HL-60 (cell line): ENCODE data around the gene BCDIN3D.

Experiments
- DNase-seq, 2 experiments: peaks; one replicate each; pipeline ENCODE4 v3.0.0-alpha.2; 2010 to 2020; ENCODE audit warnings: low read depth in 1 of 2, low spot score in 1 of 2
- H3K27ac ChIP-seq: fragments of 250-450 bp; sonication (Bioruptor Pico); replicated peaks from 2 replicates; pipeline ENCODE4 v1.5.1; 2020; ENCODE audit warnings: mild to moderate bottlenecking, moderate library complexity
- H3K27me3 ChIP-seq: fragments of 250-450 bp; sonication (Bioruptor Pico); 2 replicates; pipeline ENCODE4 v1.5.1; 2021; ENCODE audit warnings: mild to moderate bottlenecking, moderate library complexity; ENCODE audit not compliant: insufficient read depth, poor library complexity, severe bottlenecking
- H3K4me3 ChIP-seq: replicated peaks from 2 replicates; pipeline ENCODE4 v1.5.1; 2011; ENCODE audit warnings: mild to moderate bottlenecking, control low read depth, low read length; ENCODE audit not compliant: insufficient read depth
- CTCF ChIP-seq: IDR thresholded peaks from one replicate; pipeline ENCODE4 v1.5.1; 2011; ENCODE audit warnings: low read length, control low read depth, inconsistent platforms; ENCODE audit not compliant: insufficient read depth
- GABPA ChIP-seq: IDR thresholded peaks from 2 replicates; pipeline ENCODE4 v1.6.1; 2012; ENCODE audit warnings: low read depth
- POLR2AphosphoS5 ChIP-seq: IDR thresholded peaks from 2 replicates; pipeline ENCODE4 v1.6.1; 2012; ENCODE audit warnings: low read depth
- REST ChIP-seq: IDR thresholded peaks from 2 replicates; pipeline ENCODE4 v1.6.1; 2012; ENCODE audit warnings: low read depth; ENCODE audit not compliant: insufficient replicate concordance
- SPI1 ChIP-seq: IDR thresholded peaks from 2 replicates; pipeline ENCODE4 v1.6.1; 2012; ENCODE audit warnings: low read depth, mild to moderate bottlenecking, borderline replicate concordance

BCDIN3D gene

GRCh38 chr12:49824895-49825294 is 18.0 kb downstream of the BCDIN3D start:
- H3K4me3 ChIP-seq, result no peak overlapping the region; the same call in 1 of the 2 replicates
- H3K27me3 ChIP-seq, result no peaks in the 10 kb centered on the region
- TF ChIP-seq SPI1 (peak; percentile 89), CTCF (no peak)
- H3K27ac ChIP-seq, result peak overlapping the region; percentile 47
- peak; percentile 41 to 78 for DNase-seq

- no peak for DNase-seq
- TF ChIP-seq POLR2AphosphoS5 (no peak), GABPA (no peak), CTCF (no peak), REST (no peak), SPI1 (no peak)
- H3K4me3 ChIP-seq, result no peak overlapping the region
- H3K27ac ChIP-seq, result peak overlapping the region; percentile 47; the same call in 1 of the 2 replicates
- no peaks in the 10 kb centered on the region for H3K27me3 ChIP-seq
These were observed 18.5 kb downstream of the BCDIN3D start for GRCh38 chr12:49824416-49824815.

GRCh38 chr12:49823951-49824350 is 19.0 kb downstream of the BCDIN3D start:
- no peak overlapping the region for H3K27ac ChIP-seq
- DNase-seq, result no peak
- H3K4me3 ChIP-seq, result no peak overlapping the region
- no peak for TF ChIP-seq POLR2AphosphoS5
- no peaks in the 10 kb centered on the region for H3K27me3 ChIP-seq

- Histone ChIP-seq H3K4me3 (no peak overlapping the region), H3K27me3 (no peaks in the 10 kb centered on the region), H3K27ac (no peak overlapping the region)
- no peak for TF ChIP-seq REST
- no peak for TF ChIP-seq POLR2AphosphoS5
- TF ChIP-seq GABPA, result no peak
- no peak for TF ChIP-seq CTCF
- TF ChIP-seq SPI1, result no peak
- no peak for DNase-seq
These were observed 19.6 kb downstream of the BCDIN3D start for GRCh38 chr12:49823350-49823749.
